HFF-Myc (cell line): Measurements from ENCODE around the gene PRDM15.

Experiments used
- DNase-seq: peaks from one replicate; pipeline ENCODE4 v3.0.0-alpha.2; 2011; ENCODE audit warnings: low read depth; ENCODE audit errors: extremely low read depth
- H3K4me3 ChIP-seq: replicated peaks from 2 replicates; pipeline ENCODE4 v1.5.1; 2011; ENCODE audit warnings: low read depth, mild to moderate bottlenecking, control low read depth, low read length
- TF ChIP-seq, protein P1 (sequence below): IDR thresholded peaks from 2 replicates; pipeline ENCODE4 v1.5.1; 2012; ENCODE audit warnings: mild to moderate bottlenecking, low read depth, low read length, control low read depth; ENCODE audit errors: missing control alignments

Gene PRDM15

GRCh38 chr21:41894922-41895557 is 15.9 kb upstream of the PRDM15 start:
- DNase-seq, result no peak
- TF ChIP-seq, protein P1, sequence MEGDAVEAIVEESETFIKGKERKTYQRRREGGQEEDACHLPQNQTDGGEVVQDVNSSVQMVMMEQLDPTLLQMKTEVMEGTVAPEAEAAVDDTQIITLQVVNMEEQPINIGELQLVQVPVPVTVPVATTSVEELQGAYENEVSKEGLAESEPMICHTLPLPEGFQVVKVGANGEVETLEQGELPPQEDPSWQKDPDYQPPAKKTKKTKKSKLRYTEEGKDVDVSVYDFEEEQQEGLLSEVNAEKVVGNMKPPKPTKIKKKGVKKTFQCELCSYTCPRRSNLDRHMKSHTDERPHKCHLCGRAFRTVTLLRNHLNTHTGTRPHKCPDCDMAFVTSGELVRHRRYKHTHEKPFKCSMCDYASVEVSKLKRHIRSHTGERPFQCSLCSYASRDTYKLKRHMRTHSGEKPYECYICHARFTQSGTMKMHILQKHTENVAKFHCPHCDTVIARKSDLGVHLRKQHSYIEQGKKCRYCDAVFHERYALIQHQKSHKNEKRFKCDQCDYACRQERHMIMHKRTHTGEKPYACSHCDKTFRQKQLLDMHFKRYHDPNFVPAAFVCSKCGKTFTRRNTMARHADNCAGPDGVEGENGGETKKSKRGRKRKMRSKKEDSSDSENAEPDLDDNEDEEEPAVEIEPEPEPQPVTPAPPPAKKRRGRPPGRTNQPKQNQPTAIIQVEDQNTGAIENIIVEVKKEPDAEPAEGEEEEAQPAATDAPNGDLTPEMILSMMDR, result no peak
- H3K4me3 ChIP-seq, result no peak overlapping the region

DNA sequence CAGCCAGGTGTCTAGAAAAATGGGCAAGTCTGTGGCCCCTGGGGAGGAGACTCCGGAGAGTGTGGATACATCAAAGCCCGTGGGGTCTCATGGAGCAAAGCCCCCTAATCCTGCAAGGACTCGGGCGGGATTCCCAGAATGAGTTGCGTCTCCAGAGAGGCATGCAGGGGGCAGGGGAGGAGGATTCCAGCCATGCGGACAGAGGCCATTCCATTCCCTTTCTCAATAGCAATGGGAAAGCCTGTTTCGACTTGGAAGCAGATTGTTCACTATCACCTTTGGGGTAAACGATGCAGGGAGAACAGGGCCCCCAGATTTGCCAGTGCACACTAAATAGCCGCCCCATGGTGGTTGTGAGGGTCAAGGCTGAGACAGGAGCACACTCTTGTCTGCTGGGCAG is 15.4 kb upstream of the PRDM15 start:
- DNase-seq, result no peak

GRCh38 chr21:41892726-41893125 is 13.6 kb upstream of the PRDM15 start:
- no peak overlapping the region for H3K4me3 ChIP-seq
- DNase-seq, result no peak
- TF ChIP-seq, protein P1, result no peak

More for the DNA sequence above, 15.4 kb upstream of the PRDM15 start:
- TF ChIP-seq, protein P1, result no peak
- no peak overlapping the region for H3K4me3 ChIP-seq

DNA sequence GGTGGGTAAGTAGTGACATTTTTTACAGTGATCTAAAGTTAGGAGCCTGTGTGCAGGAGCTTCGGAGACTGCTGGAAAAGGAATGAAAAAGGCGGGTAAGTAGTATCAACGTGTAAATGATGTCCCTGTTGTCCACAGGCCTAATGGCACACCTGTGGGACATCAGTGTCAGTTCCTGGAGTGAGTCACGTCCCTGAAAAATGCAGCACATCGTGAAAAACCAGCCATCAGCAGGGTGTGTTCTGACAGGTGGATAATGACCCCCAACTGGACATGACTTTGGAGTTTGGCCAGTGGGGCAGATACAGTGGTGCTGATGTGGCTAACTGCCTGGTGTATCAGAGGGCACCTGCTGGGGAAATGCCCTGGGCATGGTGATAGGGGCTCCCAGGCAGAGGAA is 12.0 kb upstream of the PRDM15 start:
- DNase-seq, result no peak
- TF ChIP-seq, protein P1, result no peak
- H3K4me3 ChIP-seq, result no peak overlapping the region

DNA sequence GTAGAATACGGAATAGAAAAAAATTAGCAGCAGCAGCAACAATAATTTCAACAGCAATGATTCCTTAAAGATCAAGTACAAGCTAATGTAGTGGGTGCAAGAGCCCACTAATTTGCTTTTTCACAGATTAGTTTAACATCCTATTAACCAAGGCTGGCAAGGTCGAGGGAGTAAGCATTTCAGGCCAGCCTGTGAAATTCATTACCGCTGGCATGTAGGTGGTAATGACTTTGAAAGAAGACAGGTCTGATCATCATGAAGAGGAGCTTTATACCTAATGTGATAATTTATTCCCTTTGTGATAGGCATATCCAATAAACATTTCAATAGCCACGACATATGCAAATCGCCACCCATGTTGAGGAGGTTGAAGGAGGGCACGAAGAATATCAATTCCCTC is 11.2 kb upstream of the PRDM15 start:
- TF ChIP-seq, protein P1, result no peak
- no peak overlapping the region for H3K4me3 ChIP-seq
- DNase-seq, result no peak

DNA sequence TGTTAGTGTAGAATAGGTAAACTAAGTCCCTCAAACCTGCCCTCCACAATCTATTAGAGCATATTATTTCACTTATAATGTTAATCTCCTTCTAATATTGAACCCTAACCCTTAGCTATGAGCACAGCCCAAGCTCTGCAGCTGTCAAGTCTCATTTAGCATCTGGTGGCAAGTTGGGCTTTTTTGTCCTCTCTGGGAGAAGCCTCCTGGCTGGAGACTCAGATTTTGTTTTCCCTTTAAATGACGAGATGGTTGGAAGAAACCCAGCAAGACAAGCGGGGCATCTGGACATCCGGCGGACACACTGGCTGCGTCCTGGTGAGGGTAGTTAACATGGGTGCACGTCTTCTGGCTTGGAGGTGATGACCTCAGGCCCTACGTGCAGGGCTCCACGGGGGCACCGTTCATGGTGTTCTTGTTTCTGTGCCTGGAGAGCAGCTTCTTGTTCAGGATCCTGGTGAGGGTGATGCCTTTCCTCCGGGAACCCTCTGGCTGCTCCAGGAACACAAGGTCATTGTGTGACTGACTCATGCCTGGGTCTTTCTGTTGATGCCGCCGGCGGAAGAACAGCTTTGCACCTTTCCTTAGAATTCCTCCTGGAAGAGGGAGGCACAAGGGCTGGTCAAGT is 9.7 kb upstream of the PRDM15 start:
- TF ChIP-seq, protein P1, result no peak
- H3K4me3 ChIP-seq, result no peak overlapping the region
- no peak for DNase-seq
